Measurements from ENCODE around the gene MAPK11.

Gene MAPK11

DNA sequence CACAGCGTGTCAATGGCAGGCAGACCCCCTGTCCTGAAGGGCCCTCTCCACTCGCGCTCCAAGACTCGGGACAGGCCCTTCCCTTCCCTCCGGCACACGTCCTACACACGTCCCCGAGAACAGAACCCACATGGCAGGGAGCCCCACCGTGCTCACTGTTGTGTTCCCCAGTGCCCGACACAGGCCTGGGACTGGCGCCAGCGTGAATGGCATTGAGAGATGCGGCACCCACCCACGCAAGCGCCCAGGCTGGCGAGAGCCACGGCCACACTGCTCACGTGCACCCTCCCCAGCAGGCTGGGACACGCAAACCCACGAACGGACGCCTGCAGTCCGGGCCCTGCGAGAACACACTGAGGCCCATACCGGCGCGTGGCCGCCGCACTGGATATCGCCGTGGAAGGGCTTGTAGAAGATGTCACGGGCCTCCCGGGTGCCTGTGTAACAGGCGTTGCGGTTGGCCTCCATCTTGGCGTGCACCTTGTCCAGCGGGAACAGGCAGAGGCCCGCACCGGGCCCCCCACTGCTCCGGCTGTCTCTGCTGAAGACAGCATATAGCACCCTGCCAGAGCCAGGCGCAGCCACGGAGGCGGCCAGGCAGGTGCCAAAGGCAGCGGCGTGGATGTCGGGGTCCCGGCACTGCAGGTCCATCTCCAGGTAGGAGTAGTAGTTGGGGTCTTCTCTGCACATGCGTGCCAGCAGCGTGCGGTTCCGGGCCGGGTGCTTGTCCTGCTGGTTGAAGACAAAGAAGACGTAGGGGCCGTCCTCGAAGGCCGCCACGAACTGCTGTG, 19.2 kb upstream of the MAPK11 start:
- TF ChIP-seq, protein P1, sequence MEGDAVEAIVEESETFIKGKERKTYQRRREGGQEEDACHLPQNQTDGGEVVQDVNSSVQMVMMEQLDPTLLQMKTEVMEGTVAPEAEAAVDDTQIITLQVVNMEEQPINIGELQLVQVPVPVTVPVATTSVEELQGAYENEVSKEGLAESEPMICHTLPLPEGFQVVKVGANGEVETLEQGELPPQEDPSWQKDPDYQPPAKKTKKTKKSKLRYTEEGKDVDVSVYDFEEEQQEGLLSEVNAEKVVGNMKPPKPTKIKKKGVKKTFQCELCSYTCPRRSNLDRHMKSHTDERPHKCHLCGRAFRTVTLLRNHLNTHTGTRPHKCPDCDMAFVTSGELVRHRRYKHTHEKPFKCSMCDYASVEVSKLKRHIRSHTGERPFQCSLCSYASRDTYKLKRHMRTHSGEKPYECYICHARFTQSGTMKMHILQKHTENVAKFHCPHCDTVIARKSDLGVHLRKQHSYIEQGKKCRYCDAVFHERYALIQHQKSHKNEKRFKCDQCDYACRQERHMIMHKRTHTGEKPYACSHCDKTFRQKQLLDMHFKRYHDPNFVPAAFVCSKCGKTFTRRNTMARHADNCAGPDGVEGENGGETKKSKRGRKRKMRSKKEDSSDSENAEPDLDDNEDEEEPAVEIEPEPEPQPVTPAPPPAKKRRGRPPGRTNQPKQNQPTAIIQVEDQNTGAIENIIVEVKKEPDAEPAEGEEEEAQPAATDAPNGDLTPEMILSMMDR (IDR thresholded peaks at IDR 0.05; ENCODE audit: low read depth, low read length, missing control alignments), result no peak
- no peak for DNase-seq (ENCODE audit: extremely low read depth, low read depth)
- H3K4me3 ChIP-seq (replicated peaks; ENCODE audit: low read depth, low read length), result no peak overlapping the region

DNA sequence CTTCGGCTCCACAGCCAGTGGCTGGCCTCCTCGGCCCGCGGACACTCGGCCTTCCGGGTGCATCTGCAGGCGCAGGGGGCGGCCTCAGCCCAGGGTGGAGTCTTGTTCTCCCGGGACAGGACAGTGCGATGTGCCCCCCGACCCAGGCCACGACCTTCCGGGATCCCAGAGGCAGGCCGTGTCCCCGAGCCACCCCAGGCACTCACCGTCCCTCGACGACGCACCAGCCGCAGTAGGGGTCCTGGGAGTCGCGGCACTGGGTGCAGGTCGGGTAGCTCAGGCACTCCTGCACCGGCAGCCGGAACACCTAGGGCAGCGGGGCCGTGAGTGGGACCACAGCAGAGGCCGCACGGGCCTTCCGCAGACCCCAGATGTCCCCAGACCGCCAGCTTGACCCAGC, 17.6 kb upstream of the MAPK11 start:
- H3K4me3 ChIP-seq (replicated peaks; ENCODE audit: low read depth, low read length), result no peak overlapping the region
- TF ChIP-seq, protein P1 (IDR thresholded peaks at IDR 0.05; ENCODE audit: low read depth, low read length, missing control alignments), result no peak
- no peak for DNase-seq (ENCODE audit: extremely low read depth, low read depth)

DNA sequence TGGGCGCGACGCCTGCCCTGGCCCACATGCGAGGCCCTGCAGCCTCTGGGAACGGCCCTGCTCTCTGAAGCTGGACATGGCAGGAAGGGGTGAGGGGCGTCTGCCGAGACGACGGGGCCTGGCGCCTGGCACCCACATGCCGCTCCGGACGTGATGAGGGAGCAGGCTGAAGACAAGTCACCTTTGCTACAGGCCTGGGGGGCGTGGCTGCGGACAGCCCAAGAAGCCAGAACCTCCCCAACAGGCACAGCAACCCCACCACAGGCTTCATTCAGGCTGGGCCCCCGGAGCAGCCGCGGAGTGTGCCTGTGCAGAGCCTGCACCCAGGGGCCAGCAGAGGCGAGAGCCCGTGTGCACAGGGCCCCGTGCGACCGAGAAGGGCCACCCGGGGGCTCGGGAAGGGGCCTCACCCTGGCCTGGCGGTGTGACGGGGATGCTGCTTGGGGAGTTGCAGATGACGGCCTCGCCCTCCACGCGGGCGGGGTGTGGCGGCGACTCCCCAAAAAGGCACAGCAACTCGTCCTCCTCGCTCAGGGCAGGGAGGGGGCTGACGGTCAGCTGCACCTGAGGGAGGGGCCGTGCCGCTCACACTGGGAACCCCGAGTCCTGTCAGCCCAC, 16.6 kb upstream of the MAPK11 start:
- TF ChIP-seq, protein P1 (IDR thresholded peaks at IDR 0.05; ENCODE audit: low read depth, low read length, missing control alignments), result no peak
- no peak overlapping the region for H3K4me3 ChIP-seq (replicated peaks; ENCODE audit: low read depth, low read length)

DNA sequence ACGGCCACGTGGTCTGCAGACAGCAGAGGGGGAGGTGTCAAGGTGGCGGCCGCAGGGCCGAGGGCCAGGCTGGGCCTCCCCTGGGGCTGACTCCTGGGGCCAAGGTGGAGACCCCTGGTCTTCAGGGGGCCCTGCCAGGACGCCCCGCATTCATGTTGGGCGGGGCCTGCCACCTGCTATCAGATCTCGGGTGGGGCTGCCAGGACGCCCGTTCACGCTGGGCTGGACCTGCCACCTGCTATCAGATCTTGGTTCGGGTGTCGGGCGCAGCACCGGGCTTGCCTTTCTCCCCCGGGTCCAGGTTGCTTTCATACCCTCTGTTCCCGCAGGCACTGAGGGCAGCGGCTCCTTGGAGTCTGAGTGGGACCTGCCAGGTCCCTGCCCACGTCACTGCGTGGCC, 16.1 kb upstream of the MAPK11 start:
- TF ChIP-seq, protein P1 (IDR thresholded peaks at IDR 0.05; ENCODE audit: low read depth, low read length, missing control alignments), result no peak
- no peak overlapping the region for H3K4me3 ChIP-seq (replicated peaks; ENCODE audit: low read depth, low read length)
- DNase-seq (ENCODE audit: extremely low read depth, low read depth), result no peak

More for the DNA sequence above, 16.6 kb upstream of the MAPK11 start:
- DNase-seq (ENCODE audit: extremely low read depth, low read depth), result no peak

DNA sequence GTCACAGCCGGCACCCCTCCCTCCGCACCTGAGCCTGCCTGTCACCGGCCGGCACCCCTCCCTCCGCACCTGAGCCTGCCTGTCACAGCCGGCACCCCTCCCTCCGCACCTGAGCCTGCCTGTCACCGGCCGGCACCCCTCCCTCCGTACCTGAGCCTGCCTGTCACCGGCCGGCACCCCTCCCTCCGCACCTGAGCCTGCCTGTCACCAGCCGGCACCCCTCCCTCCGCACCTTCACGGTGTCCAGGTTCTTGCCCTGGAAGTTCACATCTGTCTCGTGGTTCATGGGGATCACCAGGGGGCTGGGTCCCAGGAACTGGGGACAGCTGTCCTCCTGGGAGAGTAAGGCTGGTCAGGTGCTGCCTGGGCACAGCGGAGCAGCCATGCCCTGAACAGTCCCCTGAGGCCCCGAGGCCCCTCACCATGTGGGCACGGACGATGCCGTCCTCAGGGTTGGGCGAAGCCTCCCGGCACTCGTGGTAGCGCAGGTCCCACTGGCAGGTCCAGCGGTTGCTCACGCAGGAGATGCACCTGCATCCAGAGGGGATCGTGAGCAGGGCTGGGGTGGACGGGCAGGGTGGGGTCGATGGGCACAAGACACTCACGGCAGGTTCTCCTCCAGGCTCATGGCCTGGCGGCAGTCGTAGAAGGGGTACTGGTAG, 15.5 kb upstream of the MAPK11 start:
- TF ChIP-seq, protein P1 (IDR thresholded peaks at IDR 0.05; ENCODE audit: low read depth, low read length, missing control alignments), result no peak
- DNase-seq (ENCODE audit: extremely low read depth, low read depth), result no peak
- no peak overlapping the region for H3K4me3 ChIP-seq (replicated peaks; ENCODE audit: low read depth, low read length)

DNA sequence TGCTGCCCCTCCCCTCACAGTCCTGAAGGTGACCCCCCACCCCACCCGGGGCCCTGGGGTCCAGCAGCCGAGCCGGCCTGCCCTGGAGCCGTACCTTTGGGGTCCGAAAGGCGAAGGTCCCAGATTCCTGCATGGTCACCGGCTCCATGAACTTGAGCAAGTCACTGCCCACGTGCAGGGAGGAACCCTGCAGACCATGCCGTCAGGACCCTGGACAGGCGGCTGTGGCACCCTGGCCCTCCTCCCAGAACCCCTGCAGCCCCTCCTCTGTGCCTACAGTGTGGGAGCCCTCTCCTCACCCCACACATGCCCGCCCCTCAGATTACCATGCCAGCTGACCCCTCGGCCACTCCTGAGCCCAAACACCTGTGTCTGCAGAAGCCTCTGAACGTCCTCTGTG, 14.3 kb upstream of the MAPK11 start:
- TF ChIP-seq, protein P1 (IDR thresholded peaks at IDR 0.05; ENCODE audit: low read depth, low read length, missing control alignments), result no peak
- H3K4me3 ChIP-seq (replicated peaks; ENCODE audit: low read depth, low read length), result no peak overlapping the region
- DNase-seq (ENCODE audit: extremely low read depth, low read depth), result no peak

All from HFF-Myc (cell line).